HepG2 (cell line): ENCODE results near the gene CDC14A.

Experiments
- EP300 ChIP-seq, 3 experiments: sonication (generic) in 1 of 3; formaldehyde crosslinking in 1 of 3; IDR thresholded peaks; 2 replicates each; pipeline versions ENCODE4 v1.5.1 to v1.6.1; 2011 to 2020; ENCODE audit warnings: low read depth in 2 of 3, low read length in 2 of 3, borderline replicate concordance in 1 of 3, improper control_type of control experiment in 1 of 3, mild to moderate bottlenecking in 1 of 3, missing genetic modification reagents in 1 of 3, moderate library complexity in 1 of 3
- EZH2 ChIP-seq: conservative IDR thresholded peaks from 2 replicates; pipeline ENCODE4 v1.6.1; 2012; ENCODE audit warnings: mild to moderate bottlenecking, low read depth, low read length, moderate library complexity
- HOXA5 ChIP-seq: sonication (generic); formaldehyde crosslinking; IDR thresholded peaks from 2 replicates; pipeline ENCODE4 v1.4.0; 2020; ENCODE audit warnings: missing genetic modification reagents
- IKZF1 ChIP-seq: fragments of 450-650 bp; IDR thresholded peaks from 2 replicates; pipeline ENCODE4 v1.7.1; 2016
- ZNF552 ChIP-seq: sonication (generic); formaldehyde crosslinking; IDR thresholded peaks from 2 replicates; pipeline ENCODE4 v1.9.0; 2022; ENCODE audit warnings: missing genetic modification reagents, mild to moderate bottlenecking, borderline replicate concordance
- ZNF780A ChIP-seq: sonication (generic); formaldehyde crosslinking; IDR thresholded peaks from 2 replicates; pipeline ENCODE4 v1.8.0; 2022; ENCODE audit warnings: mild to moderate bottlenecking, missing genetic modification reagents, moderate library complexity
- TF ChIP-seq, protein P1 (sequence below): sonication (generic); formaldehyde crosslinking; IDR thresholded peaks from 2 replicates; pipeline ENCODE4 v1.4.0; 2020; ENCODE audit warnings: missing genetic modification reagents
- TF ChIP-seq, protein P2 (sequence below): sonication (generic); formaldehyde crosslinking; IDR thresholded peaks from 2 replicates; pipeline ENCODE4 v1.8.1; 2023; ENCODE audit warnings: mild to moderate bottlenecking, missing genetic modification reagents, borderline replicate concordance
- TF ChIP-seq, protein P3 (sequence below): sonication (generic); formaldehyde crosslinking; IDR thresholded peaks from 2 replicates; pipeline ENCODE4 v1.5.0; 2020; ENCODE audit warnings: mild to moderate bottlenecking, missing genetic modification reagents, moderate library complexity

DNA sequence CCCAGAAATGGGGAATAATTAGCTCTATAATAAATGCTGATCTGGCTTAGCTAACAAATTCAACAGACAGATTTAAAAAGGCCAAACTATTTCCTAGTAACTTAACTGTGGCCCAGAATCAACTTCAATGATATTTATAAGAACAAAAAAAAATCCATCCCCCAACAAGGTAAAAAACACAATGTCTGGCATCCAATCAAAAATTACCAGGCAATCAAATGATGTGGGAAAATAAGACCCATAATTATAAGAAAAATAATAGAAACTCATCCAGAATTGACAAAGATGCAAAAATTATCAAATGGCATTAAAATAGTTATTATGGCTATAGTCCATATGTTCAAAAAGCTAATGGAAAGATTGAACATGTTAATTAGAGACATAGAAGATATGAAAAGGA is 42.4 kb upstream of the CDC14A start:
- TF ChIP-seq, protein P1, sequence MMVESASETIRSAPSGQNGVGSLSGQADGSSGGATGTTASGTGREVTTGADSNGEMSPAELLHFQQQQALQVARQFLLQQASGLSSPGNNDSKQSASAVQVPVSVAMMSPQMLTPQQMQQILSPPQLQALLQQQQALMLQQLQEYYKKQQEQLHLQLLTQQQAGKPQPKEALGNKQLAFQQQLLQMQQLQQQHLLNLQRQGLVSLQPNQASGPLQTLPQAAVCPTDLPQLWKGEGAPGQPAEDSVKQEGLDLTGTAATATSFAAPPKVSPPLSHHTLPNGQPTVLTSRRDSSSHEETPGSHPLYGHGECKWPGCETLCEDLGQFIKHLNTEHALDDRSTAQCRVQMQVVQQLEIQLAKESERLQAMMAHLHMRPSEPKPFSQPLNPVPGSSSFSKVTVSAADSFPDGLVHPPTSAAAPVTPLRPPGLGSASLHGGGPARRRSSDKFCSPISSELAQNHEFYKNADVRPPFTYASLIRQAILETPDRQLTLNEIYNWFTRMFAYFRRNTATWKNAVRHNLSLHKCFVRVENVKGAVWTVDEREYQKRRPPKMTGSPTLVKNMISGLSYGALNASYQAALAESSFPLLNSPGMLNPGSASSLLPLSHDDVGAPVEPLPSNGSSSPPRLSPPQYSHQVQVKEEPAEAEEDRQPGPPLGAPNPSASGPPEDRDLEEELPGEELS (CRISPR knock-in tag) = no peak
- TF ChIP-seq IKZF1 (no peak), ZNF780A (CRISPR knock-in tag) (no peak), EP300 (IDR thresholded peaks at IDR 0.05; ENCODE audit: low read depth in 2 of 2, low read length in 2 of 2) (no peak), EP300 (CRISPR knock-in tag; IDR thresholded peaks at IDR 0.05; ENCODE audit: borderline replicate concordance) (no peak), ZNF552 (CRISPR knock-in tag) (no peak), EZH2 (no peak), HOXA5 (CRISPR knock-in tag) (no peak)
- TF ChIP-seq, protein P2, sequence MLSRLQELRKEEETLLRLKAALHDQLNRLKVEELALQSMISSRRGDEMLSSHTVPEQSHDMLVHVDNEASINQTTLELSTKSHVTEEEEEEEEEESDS (CRISPR knock-in tag) = no peak
- TF ChIP-seq, protein P3, sequence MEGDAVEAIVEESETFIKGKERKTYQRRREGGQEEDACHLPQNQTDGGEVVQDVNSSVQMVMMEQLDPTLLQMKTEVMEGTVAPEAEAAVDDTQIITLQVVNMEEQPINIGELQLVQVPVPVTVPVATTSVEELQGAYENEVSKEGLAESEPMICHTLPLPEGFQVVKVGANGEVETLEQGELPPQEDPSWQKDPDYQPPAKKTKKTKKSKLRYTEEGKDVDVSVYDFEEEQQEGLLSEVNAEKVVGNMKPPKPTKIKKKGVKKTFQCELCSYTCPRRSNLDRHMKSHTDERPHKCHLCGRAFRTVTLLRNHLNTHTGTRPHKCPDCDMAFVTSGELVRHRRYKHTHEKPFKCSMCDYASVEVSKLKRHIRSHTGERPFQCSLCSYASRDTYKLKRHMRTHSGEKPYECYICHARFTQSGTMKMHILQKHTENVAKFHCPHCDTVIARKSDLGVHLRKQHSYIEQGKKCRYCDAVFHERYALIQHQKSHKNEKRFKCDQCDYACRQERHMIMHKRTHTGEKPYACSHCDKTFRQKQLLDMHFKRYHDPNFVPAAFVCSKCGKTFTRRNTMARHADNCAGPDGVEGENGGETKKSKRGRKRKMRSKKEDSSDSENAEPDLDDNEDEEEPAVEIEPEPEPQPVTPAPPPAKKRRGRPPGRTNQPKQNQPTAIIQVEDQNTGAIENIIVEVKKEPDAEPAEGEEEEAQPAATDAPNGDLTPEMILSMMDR = no peak
